Measurements from ENCODE around the gene TET3.

DNA sequence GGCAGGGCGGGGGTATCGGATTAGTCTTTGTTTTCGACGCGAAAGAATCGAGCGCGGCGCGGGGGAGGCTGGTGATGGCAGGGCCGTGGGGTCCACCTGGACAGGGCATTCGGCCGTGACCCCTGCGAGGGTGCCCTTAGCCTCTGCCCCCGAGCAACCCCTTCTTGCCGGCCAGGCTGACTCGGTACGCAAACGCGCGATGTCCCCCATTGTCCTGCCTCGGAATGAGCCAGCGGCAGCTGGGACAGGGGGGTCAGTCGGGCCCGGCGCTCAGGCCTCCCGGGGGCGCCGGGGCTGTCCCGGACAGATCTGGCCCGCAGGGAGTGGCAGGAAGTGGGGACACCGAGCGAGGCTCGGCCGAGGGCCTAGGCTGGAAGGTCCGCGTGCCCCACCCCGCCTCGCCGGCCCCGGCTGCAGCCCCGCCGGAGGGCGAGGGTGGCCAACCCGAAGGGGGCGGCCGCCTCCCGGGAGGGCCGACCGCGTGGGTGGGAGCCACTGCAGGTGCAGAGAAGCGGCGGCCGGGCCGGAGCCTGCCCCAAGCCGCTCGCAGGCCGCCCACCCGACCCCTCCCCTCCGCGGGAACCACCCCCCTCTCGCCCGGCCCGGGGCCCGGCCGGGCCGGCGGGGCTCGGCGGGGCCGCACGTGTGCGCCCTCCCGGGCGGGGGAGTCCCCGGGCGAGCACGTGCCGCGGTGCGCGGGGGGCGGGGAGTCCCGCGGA, at the start of gene TET3:
- no peak for TF ChIP-seq CTCF (IDR thresholded peaks at IDR 0.05)
- TF ChIP-seq POLR2A (IDR thresholded peaks at IDR 0.05): no peak
